Forelimb muscle (tissue), 1 donor: ENCODE results near the gene MAP2K6. TPM values are rescaled to one million over a fixed set of nuclear protein-coding genes. Genes with fewer than 3 reads are reported as not detected.

Experiments used
- DNase-seq: peaks from one replicate; pipeline ENCODE4 v3.0.0-alpha.2; 2013; ENCODE audit warnings: low read depth
- polyA plus RNA-seq: library from polyadenylated mRNA; unstranded; fragments of 120-200 nt; gene quantifications from one replicate; pipeline ENCODE4 v1.2.1, GENCODE V29; 2013; ENCODE audit not compliant: insufficient read length

MAP2K6 gene
- polyA plus RNA-seq, 1 donor, result 16.4 TPM

DNA sequence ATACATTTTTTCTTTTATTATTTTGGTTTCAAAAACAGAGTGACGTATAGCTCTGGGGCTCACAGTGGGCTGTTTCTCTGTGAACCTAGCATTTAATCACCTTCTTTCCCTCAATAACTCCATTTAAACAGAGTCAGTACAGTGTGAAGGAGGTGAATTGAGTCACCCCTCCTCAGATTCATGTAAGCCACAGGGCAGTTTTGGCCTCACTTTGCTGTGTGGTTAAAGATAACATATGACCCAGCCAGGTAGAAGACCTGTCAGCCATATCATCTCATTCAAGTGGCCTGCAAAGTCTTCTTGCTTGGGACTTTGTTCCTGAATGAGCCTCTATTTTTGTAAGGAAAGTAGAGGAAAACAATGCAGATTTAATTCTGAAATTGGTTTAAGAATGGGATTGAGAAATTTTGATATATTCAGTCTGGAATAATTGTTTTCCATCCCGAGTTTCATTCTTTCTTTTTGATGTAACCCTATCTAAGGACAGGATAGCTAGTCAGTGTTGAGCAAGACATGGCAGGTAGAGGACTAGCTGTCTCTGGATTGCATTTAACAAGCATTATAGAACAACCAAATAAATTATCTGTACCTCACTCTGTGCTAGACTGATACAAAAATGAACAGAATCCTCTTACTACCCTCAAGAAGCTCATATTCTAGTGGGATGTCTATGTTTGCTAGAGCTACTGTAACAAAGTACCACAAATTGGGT is 13.1 kb downstream of the MAP2K6 start:
- DNase-seq, result no peak

DNA sequence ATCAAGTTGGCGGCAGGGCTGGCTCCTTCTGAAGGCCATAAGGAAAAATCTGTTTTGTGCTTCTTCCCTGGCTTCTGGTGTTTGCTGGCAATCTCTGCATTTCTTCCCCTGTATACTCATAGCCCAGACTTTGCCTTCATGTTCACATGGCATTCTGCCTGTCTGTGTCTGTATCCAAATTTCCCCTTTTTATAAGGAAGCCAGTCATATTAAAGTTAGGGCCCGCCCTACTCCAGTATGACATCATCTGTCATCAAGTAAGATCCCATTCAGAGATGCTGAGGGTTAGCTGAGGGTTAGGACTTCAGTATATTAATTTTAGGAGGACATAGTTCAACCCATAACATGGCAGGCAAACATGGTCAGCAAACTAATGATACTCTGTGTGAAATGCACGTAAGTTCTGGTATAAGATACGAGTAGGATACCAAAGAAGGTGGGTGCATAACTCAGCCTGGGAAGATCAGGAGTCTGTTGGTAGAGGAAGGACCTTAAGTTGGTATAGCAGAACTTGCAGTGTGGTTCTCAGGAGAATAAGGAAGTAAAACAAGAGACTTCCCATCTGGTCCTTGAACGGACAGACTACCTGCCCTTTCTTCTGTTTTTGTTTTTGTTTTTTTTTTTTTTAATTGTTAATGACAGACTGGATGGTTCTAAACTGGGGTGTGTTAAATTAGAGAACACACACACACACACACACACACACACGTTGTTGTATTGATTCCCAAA is 13.9 kb downstream of the MAP2K6 start:
- no peak for DNase-seq

GRCh38 chr17:69430488-69430887 is 16.0 kb downstream of the MAP2K6 start:
- no peak for DNase-seq

DNA sequence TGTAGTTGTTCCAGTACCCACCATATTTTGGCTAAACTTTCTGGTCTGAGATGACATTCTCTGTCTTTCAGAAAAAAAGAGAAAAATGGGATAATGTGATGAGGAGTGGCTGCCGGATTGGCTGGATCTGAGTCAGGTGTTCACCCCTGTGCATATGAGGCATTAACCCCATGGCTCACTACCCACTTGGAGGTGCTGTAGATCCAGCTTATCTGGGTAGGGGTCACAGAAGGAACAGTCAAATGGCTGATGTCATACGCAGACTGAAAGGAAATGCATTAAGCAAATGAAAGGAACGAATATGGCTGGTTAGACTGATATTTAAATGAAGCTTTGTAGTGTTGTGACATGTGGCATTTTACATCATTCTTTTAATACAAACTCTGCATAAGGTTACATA is 17.3 kb downstream of the MAP2K6 start:
- DNase-seq, result no peak

DNA sequence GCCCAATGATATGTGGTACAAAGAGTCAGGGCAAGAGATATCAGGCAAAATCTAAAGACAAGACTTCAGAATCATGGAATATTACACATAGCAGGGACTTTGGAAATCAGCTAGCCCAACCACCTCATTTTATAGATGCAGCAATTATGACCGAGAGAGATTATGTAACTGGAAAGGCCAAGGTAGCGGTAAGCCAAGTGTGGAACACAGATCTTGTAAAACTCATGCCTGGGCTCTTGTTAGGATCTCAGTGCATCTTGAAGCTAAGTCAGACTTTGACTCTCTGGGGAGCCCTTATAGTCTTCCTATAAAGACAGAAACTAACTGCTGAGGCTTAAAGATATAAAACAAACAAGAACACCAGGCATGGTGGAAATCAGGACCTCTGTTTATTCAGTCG is 18.6 kb downstream of the MAP2K6 start:
- no peak for DNase-seq

GRCh38 chr17:69434164-69434579 is 19.7 kb downstream of the MAP2K6 start:
- no peak for DNase-seq

GRCh38 chr17:69435971-69436696 is 21.6 kb downstream of the MAP2K6 start:
- DNase-seq, result no peak

- DNase-seq, result no peak
These were observed 23.0 kb downstream of the MAP2K6 start for GRCh38 chr17:69437475-69437874.

DNA sequence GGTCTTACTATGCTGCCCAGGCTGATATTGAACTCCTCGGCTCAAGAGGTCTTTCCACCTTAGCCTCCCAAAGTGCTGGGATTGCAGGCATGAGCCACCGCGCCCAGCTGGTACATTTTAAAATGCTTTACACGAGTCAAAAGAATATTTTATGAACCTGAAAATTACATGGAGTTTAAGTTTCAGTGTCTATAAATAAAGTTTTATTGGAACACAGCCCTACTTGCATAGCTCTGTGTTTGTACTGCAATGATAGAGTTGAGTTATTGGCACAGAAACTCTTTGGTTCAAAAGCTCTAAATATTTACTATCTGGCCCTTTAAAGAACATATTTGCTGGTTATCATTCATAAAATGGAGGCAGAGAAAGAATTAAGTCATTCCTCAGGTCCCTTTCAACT is 24.3 kb downstream of the MAP2K6 start:
- no peak for DNase-seq

DNA sequence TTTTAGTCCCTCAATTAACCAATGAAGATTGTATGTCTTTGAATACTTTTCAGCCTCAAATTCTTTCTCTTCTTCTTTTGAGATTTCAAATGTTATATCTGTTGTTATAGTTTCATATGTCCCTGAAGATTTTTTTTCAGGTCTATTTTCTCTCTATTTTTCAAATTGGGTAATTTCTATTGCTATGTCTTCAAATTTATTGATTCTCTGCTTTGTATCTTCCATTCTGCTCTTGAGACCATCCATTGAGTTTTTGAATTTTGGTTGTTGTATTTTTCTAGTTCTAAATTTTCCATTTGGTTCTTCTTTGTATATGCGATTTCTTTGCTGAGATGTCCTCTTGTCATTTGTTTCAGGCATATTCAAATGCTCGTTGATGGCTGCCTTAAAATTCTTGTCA is 26.7 kb downstream of the MAP2K6 start:
- no peak for DNase-seq

DNA sequence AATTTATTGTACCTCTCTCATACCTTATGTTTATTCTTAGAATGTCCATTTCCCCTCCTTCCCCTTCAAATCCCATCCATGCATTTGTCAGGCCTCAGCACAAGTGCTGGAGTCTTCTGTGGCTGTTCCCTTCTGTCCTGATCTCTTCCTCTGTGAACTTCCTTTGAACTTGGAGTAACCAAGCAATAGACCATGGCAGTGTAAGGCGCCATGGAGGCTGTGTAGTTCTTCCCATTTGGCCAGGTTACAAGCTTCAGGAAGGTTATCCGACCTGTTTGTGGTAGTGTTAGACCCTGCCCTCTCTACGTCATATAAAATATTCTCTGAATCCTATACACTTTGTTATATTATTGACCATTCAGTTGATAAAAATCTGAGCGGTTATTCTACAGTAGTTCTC is 28.6 kb downstream of the MAP2K6 start:
- no peak for DNase-seq

GRCh38 chr17:69444023-69444422 is 29.5 kb downstream of the MAP2K6 start:
- no peak for DNase-seq

DNA sequence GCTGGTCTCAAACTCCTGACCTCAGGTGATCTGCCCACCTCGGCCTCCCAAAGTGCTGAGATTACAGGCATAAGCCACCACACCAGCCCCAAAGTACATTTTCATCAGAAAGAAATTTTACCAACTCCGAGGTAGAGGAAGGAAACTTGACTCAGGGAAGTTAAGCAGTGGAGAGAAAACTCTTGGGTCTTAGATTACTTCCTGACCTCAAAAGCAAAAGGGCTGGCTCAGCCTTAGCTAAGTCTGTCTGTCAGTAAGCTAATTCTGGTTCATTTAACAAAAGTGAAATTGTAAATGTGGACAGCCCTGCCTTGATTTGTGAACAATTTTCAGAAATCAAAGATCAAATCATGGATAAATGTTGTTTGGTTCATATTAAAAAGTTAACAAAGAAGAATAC is 30.6 kb downstream of the MAP2K6 start:
- no peak for DNase-seq

DNA sequence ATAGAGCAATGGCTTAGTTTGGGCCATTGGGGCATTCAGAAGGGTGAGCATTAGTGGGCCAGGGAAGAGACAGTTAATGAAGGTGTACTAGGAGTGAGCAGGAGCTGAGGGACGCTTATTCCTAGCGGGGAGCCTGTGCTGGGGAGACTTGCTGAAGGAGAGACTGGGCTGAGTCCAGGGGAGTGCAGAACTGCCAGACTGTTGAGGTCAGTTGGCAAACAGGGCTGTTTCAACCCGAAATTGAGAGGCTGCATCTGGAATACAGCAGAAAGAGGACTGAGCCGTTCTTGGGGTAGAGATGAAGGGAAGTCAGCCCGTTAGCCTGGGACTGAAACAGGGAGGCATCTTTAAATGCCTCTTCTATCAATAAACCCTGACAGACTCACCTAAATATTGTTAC is 33.2 kb downstream of the MAP2K6 start:
- no peak for DNase-seq

DNA sequence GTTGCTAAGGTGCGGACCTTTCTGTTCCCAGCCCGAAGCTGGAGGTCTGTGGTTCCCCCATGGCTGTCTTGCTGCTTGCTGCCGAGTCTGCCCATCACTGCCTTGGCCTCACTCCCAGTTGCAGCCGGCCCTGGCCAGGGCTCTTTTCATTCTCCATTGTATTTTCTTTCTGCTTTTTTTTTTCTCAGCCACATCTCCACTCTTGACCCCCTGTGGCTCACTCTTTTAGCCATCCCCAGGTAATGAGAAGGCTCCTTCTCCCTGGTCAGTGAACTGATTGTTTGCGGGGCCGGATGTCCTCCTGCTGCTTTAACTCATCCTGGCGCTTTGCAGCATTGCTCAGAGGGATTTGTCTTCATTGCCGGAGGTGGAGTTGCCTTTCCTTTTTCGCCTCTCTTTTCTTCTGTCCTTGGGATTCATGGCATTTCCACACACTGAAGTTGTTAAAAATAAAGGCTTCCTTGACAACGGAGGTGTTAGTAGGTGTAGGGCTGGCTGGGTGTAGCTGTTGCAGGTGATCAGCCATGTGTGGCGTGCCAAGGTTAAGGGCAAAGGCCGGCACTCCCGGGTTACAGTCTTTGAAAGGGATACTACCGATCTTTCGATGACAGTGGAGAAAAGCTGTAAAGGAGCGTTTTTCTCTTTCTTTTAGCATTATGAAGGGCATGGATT is 34.1 kb downstream of the MAP2K6 start:
- no peak for DNase-seq

DNA sequence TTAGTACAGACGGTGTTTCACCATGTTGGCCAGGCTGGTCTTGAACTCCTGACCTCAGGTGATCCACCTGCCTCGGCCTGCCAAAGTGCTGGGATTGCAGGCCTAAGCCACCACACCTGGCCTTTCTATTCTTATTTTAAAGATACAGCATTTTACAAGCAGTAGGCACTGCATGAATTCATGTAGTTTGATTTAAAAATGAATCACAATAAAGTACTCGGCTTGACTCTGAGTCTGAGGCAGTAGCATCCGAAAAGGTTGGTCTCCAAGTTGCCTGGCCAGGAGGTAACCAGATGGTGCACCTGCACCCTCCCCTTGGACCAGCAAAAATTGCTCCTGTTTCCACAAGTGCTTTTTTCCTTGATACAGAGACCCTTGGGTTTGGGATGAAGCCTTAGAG is 35.6 kb downstream of the MAP2K6 start:
- no peak for DNase-seq

DNA sequence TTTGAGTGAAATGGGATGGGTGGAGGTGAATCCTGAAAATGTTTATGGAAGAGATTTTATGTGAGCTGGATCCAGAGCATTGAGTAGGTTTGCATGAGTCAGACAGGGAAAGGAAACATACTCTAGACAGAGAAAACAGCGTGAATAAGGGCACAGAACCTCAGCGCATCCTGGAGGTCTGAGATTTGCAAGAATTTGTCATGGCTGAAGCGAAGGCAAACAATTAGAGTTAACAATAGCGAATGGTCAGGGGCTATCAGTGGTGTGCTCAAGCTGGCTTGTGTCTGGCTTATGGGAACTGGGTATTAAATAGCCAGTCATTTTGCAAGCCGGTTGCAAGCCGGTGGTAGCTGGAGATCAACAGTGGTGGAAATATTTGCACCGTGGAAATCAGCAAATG is 36.4 kb downstream of the MAP2K6 start:
- no peak for DNase-seq

DNA sequence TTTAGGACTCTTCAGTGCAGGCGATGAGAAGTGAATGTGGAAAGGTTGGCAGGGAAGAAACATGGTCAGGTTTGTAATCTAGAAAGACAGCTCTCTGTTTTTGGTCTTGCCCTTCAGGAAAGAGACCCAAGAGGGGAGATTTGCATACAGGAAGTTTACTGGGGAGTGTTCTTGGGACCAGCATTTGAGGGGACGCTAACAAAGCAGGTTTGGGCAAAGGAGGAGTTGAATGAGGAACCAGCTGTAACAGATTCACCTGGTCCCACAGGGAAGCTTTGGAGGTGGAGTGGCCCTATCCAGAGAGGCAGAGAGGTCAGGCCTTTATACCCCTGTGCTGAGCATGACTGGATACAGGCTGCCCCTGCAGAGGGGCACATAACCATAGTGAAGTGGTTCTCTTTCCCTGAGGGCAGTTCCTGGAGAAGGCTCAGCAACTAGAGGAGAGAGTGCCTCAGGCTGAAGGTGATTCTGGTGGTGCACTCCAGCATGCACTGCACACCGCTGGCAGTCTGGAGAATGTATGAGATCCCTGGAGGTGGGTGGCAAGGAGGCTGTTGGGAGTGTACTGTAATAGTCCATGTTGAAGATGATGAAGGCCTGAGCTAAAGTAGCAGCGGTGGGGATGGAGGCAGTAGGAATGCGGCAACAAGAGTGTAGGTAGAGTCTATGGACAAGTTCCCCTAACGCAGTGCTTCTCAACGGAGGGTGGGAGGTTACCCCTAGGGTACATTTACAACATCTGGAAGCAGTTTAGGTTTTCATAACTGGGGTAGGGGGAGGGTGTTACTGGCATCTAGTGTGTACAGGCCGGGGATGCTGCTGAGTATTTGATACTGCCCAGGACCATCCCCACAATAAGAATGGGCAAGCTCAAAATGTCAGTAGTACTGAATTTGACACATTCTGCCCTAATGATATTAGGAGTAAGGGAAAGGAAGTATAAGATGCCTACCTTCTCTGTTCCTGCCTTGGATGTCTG is 37.2 kb downstream of the MAP2K6 start:
- DNase-seq, result no peak

DNA sequence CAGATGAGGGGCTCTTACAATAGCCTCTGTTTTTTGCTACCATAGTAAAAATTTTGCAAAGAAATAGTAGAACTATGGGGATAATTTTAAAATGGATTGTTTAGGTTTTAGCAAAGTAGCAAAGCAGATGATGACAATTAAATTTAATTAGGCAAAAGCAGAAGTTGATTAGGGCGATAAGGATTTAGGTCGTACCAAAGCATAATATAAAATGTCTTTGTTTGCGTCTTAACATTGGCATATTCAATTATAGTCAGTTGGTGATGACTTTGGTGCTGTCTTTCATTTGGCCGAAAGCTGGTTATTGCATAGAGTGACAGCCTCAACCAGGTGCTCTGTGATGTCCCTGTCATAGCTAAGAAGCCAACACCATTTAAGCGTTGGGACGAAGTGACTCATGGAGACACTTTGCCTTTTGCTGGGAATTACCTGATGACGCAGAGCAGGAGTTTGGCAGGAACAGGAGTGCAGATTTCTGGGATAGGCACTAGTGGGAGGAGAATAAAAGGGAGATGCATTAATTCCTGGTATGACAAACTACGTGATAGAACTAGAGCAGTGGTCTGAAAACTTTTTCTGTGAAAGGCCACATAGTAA is 38.3 kb downstream of the MAP2K6 start:
- no peak for DNase-seq

- DNase-seq, result no peak
These were observed 39.6 kb downstream of the MAP2K6 start for GRCh38 chr17:69454051-69454450.

- DNase-seq, result no peak
These were observed 40.5 kb downstream of the MAP2K6 start for GRCh38 chr17:69455040-69455439.
